GM18502 (cell line): Measurements from ENCODE around the gene GMPPB.

Source experiments
- ATAC-seq: cut with Tn5 transposase; IDR thresholded peaks from one replicate; pipeline ENCODE4 v1.9.1; 2021; ENCODE audit warnings: mild to moderate bottlenecking; ENCODE audit not compliant: unreplicated experiment, poor library complexity

GMPPB gene

DNA sequence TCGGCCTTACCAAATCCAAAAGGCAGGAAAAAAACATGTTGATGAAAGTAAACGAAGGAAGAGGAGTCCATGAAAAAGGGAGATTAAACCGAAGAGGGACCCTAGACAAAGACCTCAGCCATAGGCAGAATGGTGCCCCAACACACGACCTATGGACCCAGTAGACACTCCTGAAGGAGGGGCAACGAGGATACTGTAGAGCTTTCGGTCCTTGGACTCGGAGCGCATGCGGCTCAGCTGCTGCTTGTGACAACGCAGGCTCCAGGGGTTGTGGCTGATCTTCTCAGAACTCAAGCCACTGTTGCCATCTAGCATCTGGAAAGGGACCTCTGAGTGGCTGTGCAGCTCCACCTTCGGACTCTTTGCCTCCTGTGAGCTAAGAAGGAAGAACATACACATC lies 8.8 kb upstream of the GMPPB start:
- no peak for ATAC-seq

DNA sequence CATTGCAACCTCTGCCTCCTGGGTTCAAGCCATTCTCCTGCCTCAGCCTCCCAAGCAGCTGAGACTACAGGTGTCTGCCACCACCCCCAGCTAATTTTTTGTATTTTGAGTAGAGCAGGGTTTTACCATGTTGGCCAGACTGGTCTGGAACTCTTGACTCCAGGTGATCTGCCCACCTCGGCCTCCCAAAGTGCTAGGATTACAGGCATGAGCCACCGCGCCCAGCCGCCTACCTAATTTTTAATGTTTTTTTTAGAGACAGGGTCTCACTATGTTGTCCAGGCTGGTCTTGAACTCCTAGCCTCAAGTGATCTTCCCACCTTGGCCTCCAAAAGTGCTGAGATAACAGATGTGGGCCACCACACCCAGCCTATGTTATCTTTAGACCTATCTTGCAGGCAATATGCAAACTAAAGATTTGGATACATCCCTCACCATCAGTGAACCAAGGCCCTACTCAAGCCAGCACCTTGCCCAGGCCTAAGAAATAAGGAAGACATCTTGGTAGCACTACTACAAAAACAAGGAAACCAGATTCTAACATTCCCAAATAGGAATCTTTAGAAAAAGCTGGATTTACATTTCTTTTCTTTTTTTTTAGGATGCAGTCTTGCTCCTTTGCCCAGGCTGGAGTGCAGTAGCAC lies 6.3 kb upstream of the GMPPB start:
- no peak for ATAC-seq

DNA sequence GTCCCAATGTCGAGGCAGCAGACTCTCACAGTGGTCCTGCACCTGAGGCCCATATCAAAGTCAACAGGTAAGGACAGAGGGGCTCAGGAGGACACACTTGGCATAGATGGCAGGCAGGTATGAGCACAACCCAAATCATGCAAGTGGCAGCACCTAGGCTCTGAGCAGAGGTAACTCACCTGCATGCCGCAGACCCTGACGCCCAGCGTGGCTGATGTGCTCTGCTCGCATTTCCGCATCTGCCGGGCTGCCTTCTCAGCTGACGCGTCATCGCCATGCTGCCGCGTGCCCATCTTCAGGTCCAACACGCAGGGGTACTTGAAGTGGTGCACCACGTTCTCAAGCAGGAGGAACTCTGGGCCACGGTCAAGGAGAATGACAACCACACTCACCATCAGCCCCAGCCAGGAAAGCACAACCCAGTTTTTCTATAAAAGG lies 4.2 kb upstream of the GMPPB start:
- no peak for ATAC-seq

DNA sequence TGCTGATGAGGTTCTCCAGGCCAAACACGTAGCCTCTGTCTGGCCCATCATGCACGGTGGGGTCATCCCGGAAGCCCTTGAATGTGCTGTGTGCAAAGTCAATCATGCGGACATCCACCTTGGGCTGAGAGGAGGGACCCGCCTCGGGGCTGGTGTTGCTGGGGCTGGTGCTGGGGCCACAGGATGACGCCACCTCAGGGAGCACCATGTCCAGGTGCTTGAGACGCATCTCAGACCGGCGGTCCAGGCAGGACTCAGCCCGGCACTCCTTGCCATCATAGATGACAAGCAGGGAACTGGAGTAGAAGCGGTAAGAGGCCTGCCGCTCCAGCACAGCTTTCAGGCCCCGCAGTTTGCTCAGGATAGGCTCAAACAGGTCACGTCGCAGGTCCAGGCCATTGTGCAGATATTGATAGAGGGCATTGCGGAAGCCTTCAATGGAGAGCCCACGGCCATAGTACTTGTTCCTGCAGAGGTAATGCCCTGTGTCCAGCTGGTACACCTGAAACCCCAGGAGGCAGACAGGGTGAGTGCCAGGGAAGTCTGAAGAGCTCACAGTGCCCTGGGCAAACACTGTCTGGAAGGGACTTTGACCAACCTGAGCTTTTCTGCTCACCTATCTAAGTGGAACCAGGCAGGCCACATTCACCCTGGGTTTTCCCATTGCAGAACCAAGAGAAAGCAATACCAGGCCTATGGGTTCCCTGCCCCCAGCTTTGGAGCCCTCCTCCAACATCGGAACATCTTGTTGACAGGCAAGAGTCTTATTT lies 3.6 kb upstream of the GMPPB start:
- ATAC-seq: no peak

DNA sequence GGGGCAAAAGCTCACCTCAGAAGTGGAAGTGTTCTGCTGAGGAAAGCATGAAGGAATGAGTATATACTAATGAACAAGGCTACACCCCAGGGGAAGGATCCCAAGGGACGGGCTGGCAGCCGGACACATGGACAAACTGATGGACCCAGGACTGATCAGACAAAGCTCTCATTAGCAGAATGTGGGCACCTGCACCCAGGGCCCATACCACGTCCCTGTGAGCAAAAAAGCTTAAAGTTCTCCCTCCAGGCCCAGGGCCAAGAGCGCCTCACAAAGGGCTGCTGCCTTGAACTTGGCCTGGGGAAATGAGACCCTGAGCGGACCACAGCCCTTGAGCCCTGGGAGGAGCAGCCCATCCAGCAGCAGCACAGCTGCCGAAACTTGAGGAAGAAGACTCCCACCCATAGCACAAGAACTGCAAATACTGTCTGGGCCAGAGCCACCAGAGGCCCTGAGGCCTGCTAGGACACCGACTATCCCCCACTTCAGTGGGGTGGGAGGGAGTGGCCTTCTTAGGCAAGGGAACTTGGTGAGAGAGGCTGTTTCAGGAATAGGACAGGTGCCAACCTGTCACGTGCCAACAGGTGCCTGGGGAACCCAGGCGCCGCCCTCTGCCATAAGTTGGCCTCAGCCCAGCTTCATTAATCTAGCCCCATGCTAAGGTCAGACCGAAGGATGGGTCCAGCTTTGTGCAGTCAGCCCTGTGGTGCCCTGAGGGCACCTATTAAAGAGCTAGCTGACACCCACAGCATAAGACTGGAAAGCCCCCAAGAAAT lies 2.3 kb upstream of the GMPPB start:
- no peak for ATAC-seq

DNA sequence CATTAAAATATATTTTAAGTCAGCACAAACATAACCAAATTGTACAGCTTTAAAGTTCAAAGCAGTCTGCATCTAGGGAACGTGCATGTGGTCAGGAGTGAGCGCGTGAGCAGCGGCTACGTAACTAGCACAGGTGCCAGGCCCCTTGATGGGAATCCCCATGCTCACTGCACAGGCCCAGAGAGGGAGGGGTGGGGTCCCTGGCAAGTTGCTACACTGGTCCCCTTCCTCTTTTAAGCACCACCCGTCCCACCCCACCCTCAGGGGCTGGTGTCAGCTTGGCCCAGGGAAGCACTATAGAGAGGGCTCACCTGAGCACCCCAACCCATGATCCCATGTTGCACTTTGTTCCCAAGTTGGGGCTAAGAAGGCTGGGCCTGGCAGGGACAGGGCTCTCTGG lies 835 bp upstream of the GMPPB start:
- no peak for ATAC-seq

DNA sequence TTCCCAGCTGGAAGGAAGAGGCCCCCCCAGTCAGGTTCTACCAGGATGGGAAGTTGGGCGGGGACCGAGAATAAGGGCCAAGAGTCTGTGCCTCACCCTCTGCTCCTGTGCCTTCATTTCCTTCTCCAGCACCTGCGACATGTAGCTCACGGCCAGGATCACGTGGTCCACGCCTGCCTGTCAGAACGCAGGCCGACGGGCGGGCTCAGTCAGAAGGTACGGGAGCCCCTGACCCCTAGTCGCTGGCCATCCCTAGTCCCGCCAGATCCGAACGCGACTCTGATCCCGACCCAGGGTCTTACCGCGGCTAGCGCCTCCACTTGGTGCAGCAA lies 489 bp downstream of the GMPPB start:
- ATAC-seq: no peak

DNA sequence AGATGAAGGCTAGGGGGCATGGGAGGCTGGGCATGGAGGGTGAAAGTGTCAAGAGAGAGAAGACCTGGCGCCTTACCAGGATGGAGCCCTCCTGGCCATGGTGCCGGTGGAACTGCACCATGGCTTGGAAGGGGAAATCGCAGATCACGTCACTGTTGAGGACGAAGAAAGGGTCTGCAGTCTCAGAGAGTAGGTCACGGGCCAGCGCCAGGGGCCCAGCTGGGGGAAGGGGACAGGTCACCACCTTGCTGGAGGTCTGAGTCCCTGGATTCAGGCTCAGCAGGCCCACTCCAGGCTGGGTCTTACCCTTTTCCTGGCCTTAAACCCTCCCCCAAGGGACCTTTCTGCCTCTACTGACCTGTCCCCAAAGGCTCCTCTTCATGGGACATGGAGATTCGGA lies 855 bp downstream of the GMPPB start:
- ATAC-seq: no peak

DNA sequence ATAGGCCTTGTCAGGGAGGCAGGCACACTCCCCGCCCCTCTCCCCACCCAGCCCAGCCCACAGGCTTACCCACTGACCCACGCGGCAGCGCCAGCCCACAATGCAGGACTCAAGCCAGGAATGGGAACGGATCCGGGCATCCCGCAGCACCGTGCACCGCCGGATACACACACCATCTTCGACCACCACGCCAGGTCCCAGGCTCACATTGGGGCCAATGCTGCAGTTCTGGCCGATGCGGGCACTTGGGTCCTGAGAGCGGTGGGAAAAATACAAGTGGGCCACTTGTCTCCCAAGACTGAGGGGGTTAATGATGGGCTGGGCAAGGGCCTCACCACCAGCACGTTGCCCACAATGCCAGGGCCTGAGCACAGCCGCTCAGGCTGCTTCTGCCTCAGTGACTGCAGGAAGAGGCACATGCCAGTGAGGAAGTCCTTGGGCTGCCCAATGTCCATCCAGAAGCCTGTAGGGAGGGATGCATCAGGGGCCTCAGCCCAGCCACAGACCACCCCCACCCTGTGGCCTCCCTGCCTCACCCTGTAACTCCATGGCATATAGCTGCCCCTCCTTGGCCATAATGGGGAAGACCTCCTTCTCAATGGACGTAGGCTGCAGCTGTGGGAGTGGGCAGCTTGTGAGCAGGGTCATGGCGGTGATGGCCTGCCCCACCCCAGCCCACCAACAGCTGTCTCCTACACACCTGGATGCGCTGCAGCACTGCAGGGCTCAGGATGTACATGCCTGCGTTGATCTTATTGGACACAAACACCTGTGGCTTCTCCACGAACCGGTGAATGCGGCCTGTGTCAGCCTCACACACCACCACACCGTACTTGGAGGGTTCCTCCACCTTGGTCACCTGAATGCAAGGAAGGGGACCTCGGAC lies 1.6 kb downstream of the GMPPB start:
- ATAC-seq: no peak

DNA sequence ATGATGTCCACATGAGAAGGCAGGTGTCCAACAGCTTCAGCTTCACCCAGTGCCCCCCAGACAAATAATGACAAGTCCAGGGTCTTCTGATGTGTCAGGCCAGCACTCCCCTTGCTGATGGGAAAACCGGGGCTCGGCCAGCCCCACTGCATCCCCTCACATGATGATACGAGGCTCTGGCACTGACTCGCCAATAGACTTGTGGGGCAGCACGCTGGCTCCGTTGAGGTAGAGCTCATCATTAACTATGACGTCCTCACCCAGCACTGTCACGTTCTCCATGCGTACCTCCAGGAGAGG lies 2.2 kb downstream of the GMPPB start:
- ATAC-seq: no peak

DNA sequence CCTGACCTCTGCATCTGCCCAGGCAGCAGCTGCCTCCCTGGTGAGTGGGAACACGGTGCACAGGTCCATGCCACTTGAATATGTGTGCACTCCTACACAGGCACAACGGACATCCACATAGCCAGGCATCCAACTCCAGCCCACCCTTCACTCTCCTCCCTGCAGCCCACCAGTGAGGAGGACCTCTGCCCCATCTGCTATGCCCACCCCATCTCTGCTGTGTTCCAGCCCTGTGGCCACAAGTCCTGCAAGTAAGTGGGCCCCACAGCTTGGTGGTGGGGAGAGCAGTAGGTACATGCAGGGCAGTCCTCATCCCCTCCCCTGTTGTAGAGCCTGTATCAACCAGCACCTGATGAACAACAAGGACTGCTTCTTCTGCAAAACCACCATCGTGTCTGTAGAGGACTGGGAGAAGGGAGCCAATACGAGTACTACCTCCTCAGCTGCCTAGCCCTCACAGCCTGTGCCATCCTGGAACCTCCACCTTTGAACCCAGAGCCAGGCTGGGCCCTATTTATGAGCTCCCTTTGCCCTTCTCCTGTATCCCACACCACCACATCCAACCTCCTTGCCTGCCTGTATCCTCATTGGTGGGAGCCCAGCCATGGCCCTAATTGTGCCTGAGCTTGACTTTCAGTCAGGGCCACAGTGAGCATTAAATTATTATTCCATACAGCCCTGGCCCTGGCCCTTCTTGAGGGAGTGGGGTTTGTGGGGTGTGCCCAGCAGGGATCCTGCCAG lies 2.7 kb downstream of the GMPPB start:
- ATAC-seq: no peak

DNA sequence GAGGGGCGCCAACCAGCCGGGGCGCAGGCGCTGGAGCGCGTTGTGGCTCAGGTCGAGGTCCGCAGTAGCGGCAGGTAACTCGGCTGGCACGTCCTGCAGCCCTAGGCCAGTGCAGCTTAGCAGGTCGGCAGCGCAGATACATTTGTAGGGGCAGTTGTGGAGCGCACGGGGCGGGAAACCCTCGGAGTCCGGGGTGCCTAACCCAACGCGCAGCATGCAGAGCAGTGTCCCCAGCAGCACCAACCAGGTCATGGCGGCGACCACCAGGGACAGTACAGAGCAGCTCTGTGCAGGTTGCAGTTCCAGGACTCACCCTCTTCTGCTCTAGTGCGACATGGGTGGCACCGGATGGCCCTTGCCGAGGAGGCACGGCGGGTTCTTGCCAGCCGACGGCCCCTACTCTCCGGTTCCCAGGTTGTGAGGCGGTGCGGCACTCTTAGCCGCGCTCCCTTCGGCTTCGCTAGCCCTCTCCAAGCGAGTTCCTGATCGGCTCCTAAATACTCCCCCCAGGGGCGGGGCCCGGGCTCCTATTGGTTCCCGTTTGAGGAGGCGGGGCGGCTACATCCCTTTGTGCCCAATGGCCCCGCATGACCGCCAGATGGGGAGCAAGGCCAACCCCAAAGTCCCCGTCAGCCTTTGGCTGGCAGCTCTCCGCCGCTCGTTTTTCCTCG lies 4.4 kb downstream of the GMPPB start, which contains the start of gene AMIGO3:
TSS of gene AMIGO3 (minus strand) at position 471 of the 671 bp plus-strand sequence. CDS start at position 252, 219 bp downstream.
- peak; percentile 51 for ATAC-seq

DNA sequence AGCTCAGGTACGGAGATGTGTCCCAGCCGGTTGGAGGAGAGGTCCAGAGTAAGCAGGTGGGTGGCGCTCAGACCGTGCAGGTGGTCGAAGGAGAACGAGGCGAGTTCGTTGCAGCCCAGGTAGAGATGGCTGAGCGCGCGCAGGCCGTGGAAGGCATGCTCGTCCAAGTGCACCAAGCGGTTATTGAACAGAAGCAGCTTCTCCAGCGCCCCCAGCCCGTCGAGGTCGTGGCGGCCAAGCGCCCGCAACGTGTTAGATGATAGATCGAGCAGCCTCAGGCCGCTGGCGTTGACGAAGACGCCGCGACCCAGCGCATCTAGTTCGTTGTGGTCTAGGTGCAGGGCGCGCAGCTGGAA lies 4.9 kb downstream of the GMPPB start:
- no peak for ATAC-seq

DNA sequence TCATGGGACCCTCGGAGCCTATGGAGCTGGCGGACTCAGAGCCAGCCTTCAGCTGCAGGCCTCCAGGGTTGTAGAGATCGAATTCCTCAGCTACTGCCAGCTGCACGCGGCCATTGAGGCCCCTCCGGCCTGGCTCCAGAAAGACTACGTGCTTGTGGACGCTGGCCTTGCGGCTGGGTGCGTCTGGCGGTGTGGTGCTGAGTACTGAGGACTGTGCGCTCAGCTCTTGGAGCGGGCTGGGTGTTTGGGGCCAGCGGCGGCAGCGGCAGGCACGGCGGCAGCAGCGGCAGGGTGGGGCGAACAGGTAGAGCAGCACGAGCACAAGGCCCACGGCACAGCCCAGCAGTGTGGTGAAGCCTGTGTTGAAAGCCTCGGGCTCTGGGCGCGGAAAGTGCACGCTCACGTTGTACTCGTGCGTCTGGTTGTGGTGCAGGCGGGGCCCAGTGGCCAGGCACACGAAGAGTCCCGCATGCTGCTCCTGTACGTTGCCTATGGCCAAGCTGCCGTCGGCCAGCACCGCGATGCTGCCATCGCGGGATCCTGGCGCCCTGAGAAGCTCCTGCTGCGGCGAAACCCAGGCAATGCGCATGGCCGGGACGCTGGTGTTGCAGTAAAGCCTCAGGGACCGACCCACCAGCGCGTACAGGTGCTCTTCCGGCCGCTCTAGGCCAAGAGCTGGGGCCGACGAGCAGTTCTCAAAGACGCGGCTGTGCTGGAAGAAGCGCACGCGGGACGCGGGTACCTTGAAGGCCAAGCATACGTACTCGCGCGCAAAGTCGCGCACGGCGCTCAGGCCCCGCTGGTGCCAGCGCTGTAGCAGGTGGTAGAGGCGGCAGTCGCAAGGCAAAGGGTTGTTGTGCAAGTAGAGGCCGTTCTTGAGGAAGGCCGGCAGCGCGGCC lies 5.5 kb downstream of the GMPPB start:
- ATAC-seq: no peak

DNA sequence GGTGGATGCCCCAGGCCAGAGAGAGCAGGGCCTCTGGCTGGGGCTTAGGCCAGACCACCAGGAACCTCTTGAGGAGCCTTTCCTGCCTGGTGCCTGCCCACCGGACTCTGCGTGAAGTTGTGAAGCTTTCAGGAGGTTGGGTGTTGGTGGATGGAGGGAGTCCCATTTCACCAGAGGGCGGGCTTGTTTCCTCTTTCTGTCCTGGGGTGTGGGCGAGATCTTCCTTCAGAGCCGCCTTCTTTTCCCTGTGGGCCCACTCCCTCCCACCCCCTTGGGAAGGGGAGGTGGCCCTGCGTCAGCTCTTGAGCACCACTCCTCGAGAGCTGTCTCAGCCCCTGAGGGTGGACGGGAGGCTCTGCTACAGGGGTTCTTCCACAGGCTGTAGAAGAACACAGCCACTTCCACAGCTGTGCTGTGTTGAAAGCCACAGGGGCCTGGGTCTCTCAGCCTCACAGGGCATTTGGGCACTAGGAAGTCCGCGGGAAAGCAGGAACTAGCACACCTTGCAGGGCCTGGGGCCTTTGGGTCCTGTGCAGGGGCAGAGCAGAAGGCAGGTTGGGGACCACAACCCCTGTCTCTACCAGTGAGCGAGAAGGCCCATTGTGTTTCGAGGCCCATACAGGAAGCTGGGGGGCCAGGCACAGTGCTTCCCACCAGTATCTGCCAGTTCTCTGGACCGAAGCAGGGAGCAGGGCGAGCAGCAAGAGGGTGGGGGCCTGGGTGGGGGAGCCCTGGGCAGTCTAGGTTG lies 6.4 kb downstream of the GMPPB start:
- no peak for ATAC-seq

DNA sequence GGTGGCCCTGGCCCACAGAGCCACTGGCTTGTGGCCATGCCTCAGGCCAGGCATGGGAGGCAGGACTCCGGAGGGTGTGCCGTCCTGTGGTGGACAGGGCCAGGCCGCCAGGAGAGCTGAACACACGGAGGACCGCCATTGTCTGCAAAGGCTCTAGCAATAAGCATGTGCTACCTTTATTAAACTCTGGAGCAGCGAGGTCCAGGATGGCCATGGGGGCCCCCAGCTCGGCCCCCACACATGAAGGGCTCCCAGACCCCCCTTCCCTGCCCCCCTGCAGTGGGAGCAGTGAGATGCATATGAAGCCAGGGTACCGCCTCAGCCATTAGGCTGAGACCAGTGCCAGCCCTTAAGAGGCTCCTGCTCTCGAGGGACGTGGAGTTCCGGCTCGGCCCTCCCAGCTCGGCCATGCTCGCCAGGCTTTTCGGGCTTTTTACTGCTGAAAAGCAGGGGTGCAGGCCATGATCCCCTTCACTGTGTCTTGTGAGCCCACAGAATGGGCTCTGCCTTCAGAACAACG lies 7.0 kb downstream of the GMPPB start:
- no peak for ATAC-seq

DNA sequence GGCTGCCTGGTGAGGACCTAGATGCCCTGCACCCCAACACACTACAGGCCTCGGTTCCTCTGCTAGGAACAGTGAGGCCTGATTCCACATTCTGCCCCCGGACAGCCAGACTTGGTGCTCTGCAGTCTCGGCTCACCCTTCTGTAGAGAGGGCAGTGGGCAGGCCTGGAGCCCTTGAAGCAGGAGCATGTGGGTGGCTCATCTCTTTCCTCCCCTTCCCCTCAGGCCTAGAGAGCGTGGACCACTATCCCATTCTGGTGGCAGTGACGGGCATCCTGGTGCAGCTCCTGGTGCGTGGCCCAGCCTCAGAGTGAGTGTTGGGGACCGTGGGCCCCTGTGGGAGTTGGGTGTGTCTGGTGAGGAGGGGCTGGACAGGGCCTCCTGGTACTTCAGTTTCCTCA lies 7.6 kb downstream of the GMPPB start:
- no peak for ATAC-seq
